GM12864 (cell line): Measurements from ENCODE around the gene MOXD1.

ENCODE experiments used
- DNase-seq: peaks from one replicate; pipeline ENCODE4 v3.0.0-alpha.2; 2011; ENCODE audit warnings: low read depth
- H3K4me3 ChIP-seq: 2 replicates; pipeline ENCODE4 v1.5.1; 2011; ENCODE audit warnings: mild to moderate bottlenecking, low read depth, low read length, control low read depth
- TF ChIP-seq, protein P1 (sequence below): IDR thresholded peaks from 2 replicates; pipeline ENCODE4 v1.5.1; 2011; ENCODE audit warnings: low read depth, mild to moderate bottlenecking, moderate library complexity, low read length, control low read depth, inconsistent platforms; ENCODE audit errors: missing control alignments

The MOXD1 gene

DNA sequence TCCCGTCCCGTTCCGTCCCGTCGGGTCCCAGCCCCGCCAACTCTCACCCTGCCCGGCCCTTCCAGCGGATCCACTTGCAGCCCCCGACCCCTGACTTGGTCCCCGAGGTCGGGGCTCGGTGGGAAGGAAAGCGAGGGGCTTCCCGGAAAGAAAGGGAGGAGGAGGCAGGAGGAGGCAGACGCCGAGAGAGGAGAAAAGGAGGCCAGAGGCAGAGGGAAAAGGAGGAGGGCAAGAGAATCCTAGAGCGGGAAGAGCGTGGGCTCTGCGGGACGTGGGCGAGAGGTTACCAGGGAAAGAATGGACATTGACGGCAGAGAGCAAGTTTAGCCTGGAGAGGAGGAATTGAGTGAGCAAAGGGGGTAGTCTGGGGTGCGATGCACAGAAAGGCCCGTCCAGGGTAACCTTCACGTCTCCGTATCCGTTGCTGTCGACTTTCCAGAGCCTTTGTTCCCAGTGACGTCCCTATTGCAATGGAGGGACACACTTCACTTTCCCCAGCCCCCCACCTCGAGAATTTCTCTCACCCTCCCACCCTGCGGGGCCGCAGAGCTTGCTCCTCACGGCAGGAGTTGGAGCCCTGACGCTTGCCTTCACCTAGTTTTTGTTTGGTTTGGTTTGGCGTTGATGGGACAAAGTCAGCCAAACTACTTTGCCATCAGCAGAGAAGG lies 477 bp upstream of the MOXD1 start:
- no peak for DNase-seq
- peak overlapping the region; percentile 66 for H3K4me3 ChIP-seq
- TF ChIP-seq, protein P1, sequence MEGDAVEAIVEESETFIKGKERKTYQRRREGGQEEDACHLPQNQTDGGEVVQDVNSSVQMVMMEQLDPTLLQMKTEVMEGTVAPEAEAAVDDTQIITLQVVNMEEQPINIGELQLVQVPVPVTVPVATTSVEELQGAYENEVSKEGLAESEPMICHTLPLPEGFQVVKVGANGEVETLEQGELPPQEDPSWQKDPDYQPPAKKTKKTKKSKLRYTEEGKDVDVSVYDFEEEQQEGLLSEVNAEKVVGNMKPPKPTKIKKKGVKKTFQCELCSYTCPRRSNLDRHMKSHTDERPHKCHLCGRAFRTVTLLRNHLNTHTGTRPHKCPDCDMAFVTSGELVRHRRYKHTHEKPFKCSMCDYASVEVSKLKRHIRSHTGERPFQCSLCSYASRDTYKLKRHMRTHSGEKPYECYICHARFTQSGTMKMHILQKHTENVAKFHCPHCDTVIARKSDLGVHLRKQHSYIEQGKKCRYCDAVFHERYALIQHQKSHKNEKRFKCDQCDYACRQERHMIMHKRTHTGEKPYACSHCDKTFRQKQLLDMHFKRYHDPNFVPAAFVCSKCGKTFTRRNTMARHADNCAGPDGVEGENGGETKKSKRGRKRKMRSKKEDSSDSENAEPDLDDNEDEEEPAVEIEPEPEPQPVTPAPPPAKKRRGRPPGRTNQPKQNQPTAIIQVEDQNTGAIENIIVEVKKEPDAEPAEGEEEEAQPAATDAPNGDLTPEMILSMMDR = no peak

DNA sequence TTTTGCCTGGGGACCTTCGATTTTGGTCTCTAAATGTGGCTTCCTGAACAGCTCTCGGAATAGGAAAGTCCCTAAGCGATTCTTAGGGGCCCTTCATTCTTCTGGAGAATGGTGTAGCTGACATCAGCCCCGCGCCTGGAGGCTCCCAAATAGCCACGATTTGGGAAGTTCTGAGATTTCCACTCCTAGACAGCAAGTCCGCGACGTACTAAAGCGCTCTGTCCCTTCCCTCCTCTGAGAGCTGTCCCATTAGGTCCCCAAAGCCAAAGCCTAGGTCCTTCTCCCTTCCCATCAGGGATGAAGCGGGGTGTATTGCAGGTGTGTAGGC lies 756 bp downstream of the MOXD1 start:
- TF ChIP-seq, protein P1 = no peak
- H3K4me3 ChIP-seq = peak overlapping the region; percentile 66
- no peak for DNase-seq

DNA sequence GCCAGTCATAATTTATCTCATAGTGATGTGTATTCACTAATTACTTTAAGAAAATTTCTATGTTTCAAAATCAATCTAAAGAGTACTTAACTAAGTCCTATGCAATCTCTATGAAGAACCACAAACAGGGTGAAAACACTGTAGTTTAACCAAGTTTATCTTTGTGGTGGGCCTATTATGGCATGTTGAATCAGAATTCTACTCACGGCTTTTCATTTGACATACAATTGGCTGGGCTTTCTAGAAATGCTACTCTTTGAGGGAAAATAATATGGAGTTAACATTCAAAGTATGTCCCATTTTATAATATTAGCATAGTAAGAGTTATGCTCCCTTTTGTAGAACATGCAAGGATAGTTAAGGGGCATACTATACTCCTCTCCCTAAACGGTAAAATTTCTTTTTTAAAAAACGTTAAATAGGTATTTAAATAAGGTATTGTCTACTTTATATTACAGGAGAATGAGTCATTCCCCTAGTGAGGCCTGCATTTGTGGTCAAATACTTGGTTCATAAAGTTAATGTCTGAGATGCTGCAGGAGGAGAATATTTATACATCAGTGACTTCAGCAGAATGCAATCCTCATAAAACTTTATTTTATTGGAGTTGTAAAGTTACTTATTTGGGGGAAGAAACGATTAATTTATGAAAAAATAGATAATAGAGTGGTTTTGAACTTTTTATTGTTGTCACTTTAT lies 1.8 kb downstream of the MOXD1 start:
- no peak for DNase-seq
- no peak overlapping the region for H3K4me3 ChIP-seq
- TF ChIP-seq, protein P1 = no peak

DNA sequence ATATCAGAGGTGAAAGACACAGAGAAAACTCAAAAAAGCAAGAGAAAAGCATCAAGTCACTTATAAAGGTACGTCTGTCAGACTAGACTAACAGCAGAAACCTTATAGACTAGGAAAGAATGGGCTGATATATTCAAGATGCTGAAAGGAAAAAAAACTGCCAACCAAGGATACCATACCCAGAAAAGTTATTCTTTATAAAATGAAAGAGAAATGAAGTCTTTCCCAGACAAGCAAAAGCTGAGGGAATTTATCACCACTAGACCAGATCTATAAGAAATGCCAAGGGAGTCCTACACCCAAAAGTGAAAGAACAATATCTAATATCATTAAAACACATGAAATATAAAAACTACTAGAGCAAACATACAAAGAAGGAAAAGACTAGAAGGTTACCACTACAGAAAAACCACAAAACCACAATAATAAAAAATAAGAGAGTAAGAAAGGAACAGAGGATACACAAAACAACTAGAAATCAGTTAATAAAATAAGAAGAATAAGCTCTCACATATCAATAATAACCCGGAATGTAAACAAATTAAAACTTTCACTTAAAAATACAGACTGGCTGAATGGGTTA lies 6.2 kb downstream of the MOXD1 start:
- TF ChIP-seq, protein P1 = no peak
- H3K4me3 ChIP-seq = no peak overlapping the region
- DNase-seq = no peak

DNA sequence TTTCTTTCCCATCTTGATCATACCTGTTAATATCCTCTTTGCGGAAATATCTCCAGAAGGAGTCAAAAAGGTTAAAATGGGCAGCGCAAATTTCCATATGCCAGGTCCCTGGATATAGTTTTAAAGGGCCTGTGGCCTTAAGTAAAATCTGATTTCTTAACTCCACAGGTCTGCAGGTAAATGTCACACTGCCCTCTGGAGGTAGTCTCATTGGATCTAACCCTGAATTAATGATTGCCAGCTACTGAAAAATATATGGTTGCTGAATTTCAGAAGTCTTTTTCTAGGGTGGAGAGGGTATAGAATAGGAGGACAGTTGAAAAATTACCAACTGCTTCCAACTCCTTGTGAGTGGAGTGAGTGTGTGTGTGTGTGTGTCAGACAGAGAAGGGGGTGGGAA lies 8.5 kb downstream of the MOXD1 start:
- no peak overlapping the region for H3K4me3 ChIP-seq
- TF ChIP-seq, protein P1 = peak; percentile 12
- no peak for DNase-seq

DNA sequence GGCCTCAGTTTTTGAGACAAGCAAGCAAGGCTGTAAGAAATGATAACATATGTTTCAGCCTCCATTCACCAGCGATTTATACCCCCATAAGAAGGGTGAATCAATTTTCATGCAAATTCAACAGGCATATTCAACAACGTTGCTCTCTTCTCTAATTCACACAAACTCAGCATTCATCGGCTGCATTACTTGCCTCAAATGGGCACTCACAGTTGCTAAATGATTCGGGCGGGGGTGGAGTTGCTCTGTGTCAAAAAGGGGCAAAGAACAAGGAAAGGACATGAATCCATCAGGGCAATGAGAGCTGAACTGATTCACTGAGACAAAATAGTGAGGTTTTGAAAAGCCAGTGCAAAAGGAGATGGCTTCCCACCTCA lies 9.0 kb downstream of the MOXD1 start:
- TF ChIP-seq, protein P1 = no peak
- no peak overlapping the region for H3K4me3 ChIP-seq
- DNase-seq = no peak
